Measurements from ENCODE around the gene CHRNA7. TPM values are rescaled to one million over a fixed set of nuclear protein-coding genes. Genes with fewer than 3 reads are reported as not detected.
"Not testable (repeated sequence)": the region's sequence is repeated elsewhere in the genome, so short reads cannot be mapped to it uniquely, and the experiment has no call there.

CHRNA7 gene
- total RNA-seq, 1 experiment from 2014 or later, result 2.5 TPM

- no peak for DNase-seq (ENCODE audit: low read depth)
Measured at GRCh38 chr15:32120577-32121383, 90.5 kb downstream of the CHRNA7 start.

- no peak for DNase-seq (ENCODE audit: low read depth)
Measured at GRCh38 chr15:32121384-32121695, 91.0 kb downstream of the CHRNA7 start.

- DNase-seq (ENCODE audit: low read depth), result no peak
Measured at GRCh38 chr15:32122013-32122412, 91.7 kb downstream of the CHRNA7 start.

- no peak for DNase-seq (ENCODE audit: low read depth)
Measured at GRCh38 chr15:32123473-32123872, 93.2 kb downstream of the CHRNA7 start.

GRCh38 chr15:32124726-32125125, 94.4 kb downstream of the CHRNA7 start:
- DNase-seq (ENCODE audit: low read depth), result no peak

- no peak for DNase-seq (ENCODE audit: low read depth)
Measured at GRCh38 chr15:32125595-32125994, 95.3 kb downstream of the CHRNA7 start.

GRCh38 chr15:32129815-32130214, 99.5 kb downstream of the CHRNA7 start:
- no peak for DNase-seq (ENCODE audit: low read depth)

GRCh38 chr15:32130823-32131222, 100.5 kb downstream of the CHRNA7 start:
- no peak for DNase-seq (ENCODE audit: low read depth)

GRCh38 chr15:32131803-32132202, 101.5 kb downstream of the CHRNA7 start:
- DNase-seq (ENCODE audit: low read depth), result no peak

GRCh38 chr15:32132859-32133258, 102.5 kb downstream of the CHRNA7 start:
- DNase-seq (ENCODE audit: low read depth), result no peak

- no peak for DNase-seq (ENCODE audit: low read depth)
Measured at GRCh38 chr15:32134842-32135241, 104.5 kb downstream of the CHRNA7 start.

GRCh38 chr15:32135335-32135734, 105.0 kb downstream of the CHRNA7 start:
- no peak for DNase-seq (ENCODE audit: low read depth)

- not testable (repeated sequence) for DNase-seq (ENCODE audit: low read depth)
Measured at GRCh38 chr15:32145512-32145911, 115.2 kb downstream of the CHRNA7 start.

- DNase-seq (ENCODE audit: low read depth), result peak; percentile 62
Measured at GRCh38 chr15:32148833-32149555, 118.7 kb downstream of the CHRNA7 start.

GRCh38 chr15:32152574-32152973, 122.3 kb downstream of the CHRNA7 start:
- no peak for DNase-seq (ENCODE audit: low read depth)

- not testable (repeated sequence) for DNase-seq (ENCODE audit: low read depth)
Measured at GRCh38 chr15:32153868-32154623, 123.7 kb downstream of the CHRNA7 start.

GRCh38 chr15:32162143-32162542, 131.8 kb downstream of the CHRNA7 start:
- not testable (repeated sequence) for DNase-seq (ENCODE audit: low read depth)

- not testable (repeated sequence) for DNase-seq (ENCODE audit: low read depth)
Measured at GRCh38 chr15:32164065-32164464, 133.8 kb downstream of the CHRNA7 start.

GRCh38 chr15:32164747-32165146, 134.4 kb downstream of the CHRNA7 start:
- DNase-seq (ENCODE audit: low read depth), result not testable (repeated sequence)

GRCh38 chr15:32165775-32166174, 135.5 kb downstream of the CHRNA7 start:
- not testable (repeated sequence) for DNase-seq (ENCODE audit: low read depth)

GRCh38 chr15:32166270-32166669, 136.0 kb downstream of the CHRNA7 start:
- not testable (repeated sequence) for DNase-seq (ENCODE audit: low read depth)

GRCh38 chr15:32167913-32168312, 137.6 kb downstream of the CHRNA7 start:
- DNase-seq (ENCODE audit: low read depth), result not testable (repeated sequence)
